ENCODE measurements around the gene ZFHX2. TPM values are rescaled to one million over a fixed set of nuclear protein-coding genes. Genes with fewer than 3 reads are reported as not detected.
A peak's percentile ranks its signal among the peaks of the same experiment; 100 is the strongest.

ZFHX2 gene
- total and polyA plus RNA-seq, 2 of the 4 experiments (the other 2 are of a cell fraction): 0.18 to 0.53 TPM

DNA sequence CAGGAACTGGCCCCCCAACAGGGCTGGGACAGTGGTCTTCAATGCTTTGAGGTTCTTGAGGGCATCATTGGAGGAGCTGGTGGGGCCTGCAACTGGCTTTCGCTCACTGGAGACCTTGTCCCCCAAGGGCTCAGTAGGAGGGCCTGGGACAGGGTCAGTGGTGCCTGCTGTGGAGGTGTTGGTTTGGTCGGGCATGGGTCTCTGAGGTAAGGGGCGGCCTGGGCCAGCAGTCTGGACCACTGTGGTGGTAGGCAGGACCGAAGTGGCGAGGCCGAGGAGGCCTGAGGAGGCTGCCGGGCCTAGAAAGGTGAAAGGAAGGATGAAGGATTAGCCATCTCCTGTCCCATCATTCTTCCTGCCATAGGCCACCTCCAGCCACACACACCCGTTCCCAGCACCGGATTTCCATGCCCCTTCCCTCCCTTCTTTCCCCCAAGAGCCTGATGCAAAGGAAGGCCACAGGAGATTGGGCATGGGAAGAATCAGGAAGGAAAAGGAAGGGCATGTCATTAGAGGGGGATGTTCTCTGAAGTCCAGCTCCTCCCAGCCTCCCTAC lies 28.8 kb downstream of the ZFHX2 start:
- TF ChIP-seq RCOR1 (IDR thresholded peaks at IDR 0.05; ENCODE audit: insufficient replicate concordance, low read length) (no peak), MAFK (IDR thresholded peaks at IDR 0.05; ENCODE audit: low read depth, low read length) (no peak), CEBPB (IDR thresholded peaks at IDR 0.05; ENCODE audit: low read depth, low read length) (no peak), CHD1 (IDR thresholded peaks at IDR 0.05; ENCODE audit: low read depth, low read length) (no peak), SMC3 (IDR thresholded peaks at IDR 0.05; ENCODE audit: low read depth, low read length) (no peak), POLR2A (IDR thresholded peaks at IDR 0.05; ENCODE audit: low read depth, low read length) (no peak), MXI1 (IDR thresholded peaks at IDR 0.05; ENCODE audit: borderline replicate concordance, low read depth, low read length) (no peak)
- TF ChIP-seq, protein P1, sequence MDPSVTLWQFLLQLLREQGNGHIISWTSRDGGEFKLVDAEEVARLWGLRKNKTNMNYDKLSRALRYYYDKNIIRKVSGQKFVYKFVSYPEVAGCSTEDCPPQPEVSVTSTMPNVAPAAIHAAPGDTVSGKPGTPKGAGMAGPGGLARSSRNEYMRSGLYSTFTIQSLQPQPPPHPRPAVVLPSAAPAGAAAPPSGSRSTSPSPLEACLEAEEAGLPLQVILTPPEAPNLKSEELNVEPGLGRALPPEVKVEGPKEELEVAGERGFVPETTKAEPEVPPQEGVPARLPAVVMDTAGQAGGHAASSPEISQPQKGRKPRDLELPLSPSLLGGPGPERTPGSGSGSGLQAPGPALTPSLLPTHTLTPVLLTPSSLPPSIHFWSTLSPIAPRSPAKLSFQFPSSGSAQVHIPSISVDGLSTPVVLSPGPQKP (IDR thresholded peaks at IDR 0.05; ENCODE audit: borderline replicate concordance, low read depth, low read length): no peak
- H2BK5ac ChIP-seq (ENCODE audit: low read depth, low read length, poor library complexity, severe bottlenecking): no peak overlapping the region
- no peaks in the 10 kb centered on the region; the same call in 1 of the 2 replicates for H3K27me3 ChIP-seq (ENCODE audit: control insufficient read depth, insufficient read depth, low read length)
- ATAC-seq (ENCODE audit: low read depth): no peak
- no peaks in the 10 kb centered on the region for H3K36me3 ChIP-seq (ENCODE audit: control insufficient read depth, insufficient read depth, low read length)
- H3K79me1 ChIP-seq (ENCODE audit: low read depth in 1 of 2, low read length in 2 of 2): no peaks in the 10 kb centered on the region
- no peak overlapping the region for H2AFZ ChIP-seq (replicated peaks; ENCODE audit: low read length, poor library complexity)
- intact Hi-C loops (cut with micrococcal nuclease): no loop called here
- ChIA-PET POLR2A (ENCODE audit: unreplicated experiment) (no interaction called here), CTCF (interaction anchor here (0.6 kb wide), 1 partner anchor 223 kb away, joined by 5 read pairs; no protein-coding TSS in a partner anchor)
- H2BK120ac ChIP-seq (ENCODE audit: low read depth, low read length): no peak overlapping the region
- H3K18ac ChIP-seq (ENCODE audit: low read depth, low read length): no peak overlapping the region
- no peak overlapping the region for H3K9ac ChIP-seq (ENCODE audit: low read depth, low read length)
- H3K9me1 ChIP-seq (ENCODE audit: insufficient read depth, low read length): no peaks in the 10 kb centered on the region
- in situ Hi-C loops (cut with MboI; ENCODE audit: low sequenced_read_pairs): no loop called here
- no peaks in the 10 kb centered on the region for H3K9me3 ChIP-seq (ENCODE audit: control insufficient read depth, insufficient read depth, low read length)
- WGBS, 2 experiments (ENCODE audit: extremely low coverage in 2 of 2, insufficient read length in 1 of 2): no CpG with 5 or more reads among the region's 9 CpGs
- H3K14ac ChIP-seq (replicated peaks; ENCODE audit: low read depth, low read length): no peak overlapping the region
- no peak for DNase-seq
- dilution Hi-C loops (cut with HindIII; ENCODE audit: low sequenced_read_pairs, unreplicated experiment): no loop called here
- H3K23ac ChIP-seq (ENCODE audit: low read depth, low read length): no peak overlapping the region
- H3K4ac ChIP-seq (ENCODE audit: low read depth, low read length): no peak overlapping the region
- no peak overlapping the region for H2AK5ac ChIP-seq (ENCODE audit: low read depth, low read length)
- no TSS peak for BruUV-seq (replicated peaks)
- H2BK15ac ChIP-seq (ENCODE audit: low read depth, low read length): no peak overlapping the region
- no peak overlapping the region for H3K56ac ChIP-seq (ENCODE audit: extremely low read depth, insufficient read depth, low read length)
- H3K27ac ChIP-seq (ENCODE audit: insufficient read depth, low read length): no peak overlapping the region
- H4K8ac ChIP-seq (ENCODE audit: low read depth in 2 of 2, low read length in 2 of 2): no peak overlapping the region
- H3K4me1 ChIP-seq (ENCODE audit: control insufficient read depth, insufficient read depth, low read length): no peaks in the 10 kb centered on the region
- H3K4me3 ChIP-seq (ENCODE audit: insufficient read depth, low read depth, low read length): no peak overlapping the region
- no peak overlapping the region for H3K4me2 ChIP-seq (ENCODE audit: low read depth, low read length)
- H4K20me1 ChIP-seq (ENCODE audit: insufficient read depth, low read length): no peaks in the 10 kb centered on the region
- H2BK20ac ChIP-seq (ENCODE audit: low read depth, low read length): no peak overlapping the region
- no peak overlapping the region for H4K5ac ChIP-seq (ENCODE audit: low read depth, low read length)
- peak overlapping the region; percentile 0 for H2AK9ac ChIP-seq (replicated peaks; ENCODE audit: low read depth, low read length, poor library complexity)
- no peak overlapping the region for H4K91ac ChIP-seq (ENCODE audit: insufficient read depth, low read depth, low read length)
